B cell (primary cell): Measurements from ENCODE around the gene NCOA5. TPM values are rescaled to one million over a fixed set of nuclear protein-coding genes. Genes with fewer than 3 reads are reported as not detected.

Source experiments
- ATAC-seq: fragments of 200-7000 bp; cut with Tn5 transposase; one replicate; pipeline ENCODE4 v1.10.0; 2021; ENCODE audit warnings: low read depth, mild to moderate bottlenecking, moderate number of reproducible peaks, moderate library complexity
- CTCF ChIA-PET: fragments of 350-600 bp; sonication (Branson Sonifier 250); formaldehyde crosslinking; loops from one replicate; lab custom pipeline; 2021; ENCODE audit warnings: antibody characterized with exemption, inconsistent platforms; lab: Charles Lee
- POLR2A ChIA-PET: fragments of 350-600 bp; sonication (Branson Sonifier 250); formaldehyde crosslinking; loops from one replicate; lab custom pipeline; 2021; ENCODE audit warnings: antibody characterized with exemption; lab: Charles Lee
- DNase-seq: peaks from one replicate; pipeline ENCODE4 v3.0.0; 2013
- H2AFZ ChIP-seq: 2 replicates; pipeline ENCODE4 v1.6.1; 2012; ENCODE audit warnings: mild to moderate bottlenecking, low read depth, low read length; ENCODE audit not compliant: insufficient read depth, poor library complexity, severe bottlenecking
- H3K27ac ChIP-seq, 2 donors: 1 replicate in 1 of 2; 2 replicates in 1 of 2; pipeline ENCODE4 v1.5.1; 2012 to 2013; ENCODE audit warnings: low read length in 2 of 2, mild to moderate bottlenecking in 2 of 2, moderate library complexity in 1 of 2
- H3K27me3 ChIP-seq, 4 experiments: fragments of 200-600 bp in 1 of 4; sonication (generic) in 1 of 4; replicated peaks in 1 of 4; 1 replicate in 2 of 4; 2 replicates in 2 of 4; pipeline versions ENCODE4 v1.6.1 to v1.7.0; 2013 to 2016; ENCODE audit warnings: low read length in 3 of 4, mild to moderate bottlenecking in 2 of 4, mixed read lengths in 1 of 4, moderate library complexity in 1 of 4; ENCODE audit not compliant: insufficient read depth in 4 of 4, control insufficient read depth in 3 of 4; ENCODE audit errors: control extremely low read depth in 1 of 4
- H3K36me3 ChIP-seq, 2 experiments: replicated peaks in 1 of 2; 1 replicate in 1 of 2; 2 replicates in 1 of 2; pipeline versions ENCODE4 v1.6.1 to v1.7.1; 2013; ENCODE audit warnings: low read length in 1 of 2; ENCODE audit not compliant: insufficient read depth in 2 of 2, control insufficient read depth in 1 of 2; ENCODE audit errors: control extremely low read depth in 1 of 2, extremely low read depth in 1 of 2
- H3K4me1 ChIP-seq, 2 donors: fragments of 200-600 bp in 1 of 2; sonication (generic) in 1 of 2; 1 replicate in 1 of 2; 2 replicates in 1 of 2; pipeline versions ENCODE4 v1.5.1 to v1.6.1; 2013 to 2017; ENCODE audit warnings: low read length in 2 of 2; ENCODE audit not compliant: control insufficient read depth in 2 of 2, insufficient read depth in 2 of 2
- H3K4me2 ChIP-seq: replicated peaks from 2 replicates; pipeline ENCODE3; 2012; ENCODE audit warnings: mild to moderate bottlenecking, low read depth, low read length; ENCODE audit not compliant: poor library complexity, severe bottlenecking
- H3K4me3 ChIP-seq, 5 experiments: fragments of 200-600 bp in 1 of 5; sonication (generic) in 1 of 5; 1 replicate in 3 of 5; 2 replicates in 2 of 5; pipeline versions ENCODE4 v1.5.1 to v1.7.0; 2011 to 2016; ENCODE audit warnings: low read length in 4 of 5, mild to moderate bottlenecking in 4 of 5, low read depth in 2 of 5, control low read depth in 1 of 5, moderate library complexity in 1 of 5; ENCODE audit not compliant: insufficient read depth in 1 of 5; ENCODE audit errors: control extremely low read depth in 1 of 5, extremely low read depth in 1 of 5
- H3K79me2 ChIP-seq: fragments of 200-600 bp; sonication (generic); one replicate; pipeline ENCODE4 v1.6.0; 2016; ENCODE audit warnings: low read length; ENCODE audit not compliant: control insufficient read depth, insufficient read depth
- H3K9ac ChIP-seq: fragments of 200-600 bp; sonication (generic); 2 replicates; pipeline ENCODE4 v1.6.1; 2017; ENCODE audit warnings: mild to moderate bottlenecking, low read length, moderate library complexity
- H3K9me3 ChIP-seq, 3 donors: one replicate each; pipeline versions ENCODE4 v1.6.1 to v1.7.1; 2013; ENCODE audit warnings: low read length in 2 of 3; ENCODE audit not compliant: control insufficient read depth in 2 of 3, insufficient read depth in 1 of 3; ENCODE audit errors: control extremely low read depth in 1 of 3
- H4K20me1 ChIP-seq: 2 replicates; pipeline ENCODE4 v1.6.0; 2012; ENCODE audit warnings: mild to moderate bottlenecking, low read length; ENCODE audit not compliant: insufficient read depth, control insufficient read depth, poor library complexity, severe bottlenecking
- H3K27ac Mint-ChIP-seq: one replicate; pipeline ENCODE4 v1.8.0; 2021; ENCODE audit warnings: mixed read lengths
- H3K27me3 Mint-ChIP-seq: one replicate; pipeline ENCODE4 v1.8.0; 2021; ENCODE audit warnings: mixed read lengths
- H3K4me1 Mint-ChIP-seq: one replicate; pipeline ENCODE4 v1.8.0; 2021; ENCODE audit warnings: mixed read lengths
- H3K4me3 Mint-ChIP-seq: one replicate; pipeline ENCODE4 v1.8.0; 2021; ENCODE audit warnings: mixed read lengths
- H3K9me3 Mint-ChIP-seq: one replicate; pipeline ENCODE4 v1.8.0; 2022; ENCODE audit warnings: mixed read lengths; ENCODE audit not compliant: insufficient read depth
- EZH2 ChIP-seq: IDR thresholded peaks from 2 replicates; pipeline ENCODE4 v1.6.1; 2012; ENCODE audit warnings: borderline replicate concordance, low read depth, mild to moderate bottlenecking, moderate library complexity, low read length; ENCODE audit not compliant: insufficient read depth, poor library complexity, severe bottlenecking
- WGBS: methylation state at CpG from one replicate; pipeline ENCODE4 v1.1.5; 2013; ENCODE audit warnings: missing lambda C conversion rate; ENCODE audit not compliant: insufficient coverage; 5-methylcytosine and 5-hydroxymethylcytosine counted together
- intact Hi-C: fragments of 100-400 bp; cut with micrococcal nuclease; formaldehyde crosslinking; loops from one replicate; pipeline ENCODE4 v1.10.0; 2022
- polyA plus RNA-seq: library from polyadenylated mRNA; depleted of rRNA; stranded (reverse); fragments of >200 nt; gene quantifications from 2 replicates; pipeline ENCODE4 v1.2.3, GENCODE V29; 2012
- total RNA-seq, 2 donors: library from RNA; stranded (reverse); fragments of 120-200 nt in 1 of 2; gene quantifications; 1 replicate in 1 of 2; 2 replicates in 1 of 2; pipeline versions ENCODE4 v1.2.3 to v1.2.4, GENCODE V29; 2013 to 2022
- TF ChIP-seq, protein P1 (sequence below): fragments of 200-600 bp; IDR thresholded peaks from one replicate; pipeline ENCODE4 v1.8.0; 2022; ENCODE audit warnings: antibody characterized with exemption, mild to moderate bottlenecking

NCOA5 gene
- total and polyA plus RNA-seq, 2 donors (not counting 1 experiment from before 2014, with no cell fraction given), result 26.0 to 41.6 TPM

GRCh38 chr20:46013829-46014516 lies 75.8 kb downstream of the NCOA5 start:
- H3K4me2 ChIP-seq, result peak overlapping the region; percentile 82
- POLR2A ChIA-PET, result interaction anchor here (0.6 to 1.2 kb wide), 5 partner anchors 10 to 156 kb away, joined by 3 to 5 read pairs (median 3); no protein-coding TSS in a partner anchor
- no peaks in the 10 kb centered on the region for H3K36me3 ChIP-seq
- intact Hi-C loops, result loop anchor here (1.0 to 2.0 kb wide), 5 partner anchors 27 to 393 kb away; partner anchors contain the start of gene ELMO2
- H3K27me3 ChIP-seq, result peaks cover 0 to 57% (median 29%) of the 10 kb centered on the region in 4 experiments
- TF ChIP-seq, protein P1, sequence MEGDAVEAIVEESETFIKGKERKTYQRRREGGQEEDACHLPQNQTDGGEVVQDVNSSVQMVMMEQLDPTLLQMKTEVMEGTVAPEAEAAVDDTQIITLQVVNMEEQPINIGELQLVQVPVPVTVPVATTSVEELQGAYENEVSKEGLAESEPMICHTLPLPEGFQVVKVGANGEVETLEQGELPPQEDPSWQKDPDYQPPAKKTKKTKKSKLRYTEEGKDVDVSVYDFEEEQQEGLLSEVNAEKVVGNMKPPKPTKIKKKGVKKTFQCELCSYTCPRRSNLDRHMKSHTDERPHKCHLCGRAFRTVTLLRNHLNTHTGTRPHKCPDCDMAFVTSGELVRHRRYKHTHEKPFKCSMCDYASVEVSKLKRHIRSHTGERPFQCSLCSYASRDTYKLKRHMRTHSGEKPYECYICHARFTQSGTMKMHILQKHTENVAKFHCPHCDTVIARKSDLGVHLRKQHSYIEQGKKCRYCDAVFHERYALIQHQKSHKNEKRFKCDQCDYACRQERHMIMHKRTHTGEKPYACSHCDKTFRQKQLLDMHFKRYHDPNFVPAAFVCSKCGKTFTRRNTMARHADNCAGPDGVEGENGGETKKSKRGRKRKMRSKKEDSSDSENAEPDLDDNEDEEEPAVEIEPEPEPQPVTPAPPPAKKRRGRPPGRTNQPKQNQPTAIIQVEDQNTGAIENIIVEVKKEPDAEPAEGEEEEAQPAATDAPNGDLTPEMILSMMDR, result peak; percentile 89
- no peak for TF ChIP-seq EZH2
- no peaks in the 10 kb centered on the region for H3K79me2 ChIP-seq
- 1% methylated on average over 66 of the region's 67 CpGs for WGBS
- Mint-ChIP-seq H3K27ac (peak overlapping the region; percentile 63), H3K4me1 (peaks cover 49% of the 10 kb centered on the region), H3K9me3 (no peaks in the 10 kb centered on the region), H3K27me3 (peaks cover 59% of the 10 kb centered on the region), H3K4me3 (peak overlapping the region; percentile 72)
- CTCF ChIA-PET, result interaction anchor here (0.6 to 4.9 kb wide), 33 partner anchors 9 to 424 kb away, joined by 3 to 84 read pairs (median 5); partner anchors contain the start of genes ELMO2, PCIF1, SLC12A5 and ZNF335
- no peak overlapping the region for H3K27ac ChIP-seq
- H2AFZ ChIP-seq, result peak overlapping the region; percentile 64
- H3K4me1 ChIP-seq, result peaks cover 48 to 49% of the 10 kb centered on the region in 2 donors
- H3K4me3 ChIP-seq, result peak overlapping the region in 4 of 5 experiments; percentile 19 to 47 (median 35)
- H3K9ac ChIP-seq, result peak overlapping the region; percentile 41
- peak; percentile 87 for DNase-seq
- peaks cover 0 to 40% (median 0%) of the 10 kb centered on the region in 3 donors for H3K9me3 ChIP-seq
- no peaks in the 10 kb centered on the region for H4K20me1 ChIP-seq
- peak; percentile 88 for ATAC-seq
